NCI-H1105 (cell line): ENCODE data around the gene FHOD3.
A peak's percentile ranks its signal among the peaks of the same experiment; 100 is the strongest.

Source experiments
- DNase-seq: peaks from one replicate; lab custom pipeline; 2025; lab: John Stamatoyannopoulos, UW

The FHOD3 gene

GRCh38 chr18:36522509-36522908 lies 225.0 kb downstream of the FHOD3 start:
- DNase-seq, result no peak

- DNase-seq, result no peak
Observed at GRCh38 chr18:36525913-36526312, 228.4 kb downstream of the FHOD3 start.

- no peak for DNase-seq
Observed at GRCh38 chr18:36526611-36527010, 229.1 kb downstream of the FHOD3 start.

GRCh38 chr18:36527051-36527450 lies 229.5 kb downstream of the FHOD3 start:
- DNase-seq, result no peak

- no peak for DNase-seq
Observed at GRCh38 chr18:36527740-36528455, 230.4 kb downstream of the FHOD3 start.

- DNase-seq, result no peak
Observed at GRCh38 chr18:36529747-36530146, 232.2 kb downstream of the FHOD3 start.

GRCh38 chr18:36530676-36531405 lies 233.3 kb downstream of the FHOD3 start:
- DNase-seq, result no peak

- DNase-seq, result no peak
Observed at GRCh38 chr18:36531636-36532035, 234.1 kb downstream of the FHOD3 start.

GRCh38 chr18:36532394-36532793 lies 234.9 kb downstream of the FHOD3 start:
- DNase-seq, result no peak

GRCh38 chr18:36532815-36533214 lies 235.3 kb downstream of the FHOD3 start:
- DNase-seq, result no peak

- DNase-seq, result no peak
Observed at GRCh38 chr18:36533446-36534153, 236.1 kb downstream of the FHOD3 start.

- no peak for DNase-seq
Observed at GRCh38 chr18:36534154-36534688, 236.7 kb downstream of the FHOD3 start.

GRCh38 chr18:36535202-36535935 lies 237.9 kb downstream of the FHOD3 start:
- no peak for DNase-seq

- DNase-seq, result no peak
Observed at GRCh38 chr18:36536426-36536825, 238.9 kb downstream of the FHOD3 start.

GRCh38 chr18:36537289-36537688 lies 239.8 kb downstream of the FHOD3 start:
- DNase-seq, result no peak

GRCh38 chr18:36539674-36540231 lies 242.2 kb downstream of the FHOD3 start:
- DNase-seq, result no peak

GRCh38 chr18:36543030-36543429 lies 245.5 kb downstream of the FHOD3 start:
- no peak for DNase-seq

- peak; percentile 68 for DNase-seq
Observed at GRCh38 chr18:36543991-36544725, 246.6 kb downstream of the FHOD3 start.

- no peak for DNase-seq
Observed at GRCh38 chr18:36545821-36546427, 248.4 kb downstream of the FHOD3 start.

GRCh38 chr18:36546876-36547275 lies 249.4 kb downstream of the FHOD3 start:
- DNase-seq, result no peak

- no peak for DNase-seq
Observed at GRCh38 chr18:36547544-36547943, 250.0 kb downstream of the FHOD3 start.
